GM12892 (cell line): ENCODE data around the gene MUSTN1.

Experiments used
- POLR2A ChIP-seq: IDR thresholded peaks from 2 replicates; pipeline ENCODE4 v1.6.1; 2011; ENCODE audit warnings: low read depth, low read length, control low read depth
- TAF1 ChIP-seq: IDR thresholded peaks from 2 replicates; pipeline ENCODE4 v1.6.1; 2011; ENCODE audit warnings: low read depth, mild to moderate bottlenecking, control low read depth, low read length, borderline replicate concordance

DNA sequence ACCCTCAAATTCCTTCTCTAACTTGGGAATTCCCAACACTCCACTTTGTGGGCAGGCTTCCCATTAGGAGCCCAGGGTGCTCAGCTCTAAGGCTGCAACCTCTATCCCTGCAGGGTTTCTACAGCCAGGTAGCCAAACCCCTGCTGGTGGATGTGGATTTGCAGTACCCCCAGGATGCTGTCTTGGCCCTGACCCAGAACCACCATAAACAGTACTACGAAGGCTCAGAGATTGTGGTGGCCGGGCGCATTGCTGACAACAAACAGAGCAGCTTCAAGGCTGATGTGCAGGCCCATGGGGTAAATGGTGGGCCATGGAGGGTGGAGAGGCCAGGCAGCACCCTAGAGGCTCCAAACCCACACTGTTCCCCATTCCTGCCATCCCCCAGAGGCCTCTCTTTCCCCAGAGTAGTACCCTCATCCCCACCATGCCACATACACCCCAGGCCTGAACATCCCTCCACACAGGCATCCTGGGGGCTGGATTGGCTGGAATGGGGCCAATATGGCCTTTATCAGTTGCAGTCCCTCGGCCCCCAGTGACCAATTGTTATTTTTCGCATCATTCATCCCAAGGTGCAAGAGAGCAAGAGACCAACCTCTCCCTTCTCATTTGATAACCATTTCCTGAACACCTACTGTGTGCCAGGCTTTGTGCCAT, 49.8 kb downstream of the MUSTN1 start:
- TF ChIP-seq POLR2A = no peak
- no peak for TF ChIP-seq TAF1
